OCI-LY7 (cell line): ENCODE results near the gene ASH1L.

Source experiments
- CTCF ChIP-seq: fragments of 200-600 bp; sonication (generic); conservative IDR thresholded peaks from 2 replicates; pipeline ENCODE4 v1.5.1; 2014; ENCODE audit warnings: mild to moderate bottlenecking, antibody characterized with exemption, low read length, moderate library complexity, mixed read lengths
- EZH2phosphoT487 ChIP-seq: fragments of 200-600 bp; sonication (generic); IDR thresholded peaks from 2 replicates; pipeline ENCODE4 v1.6.1; 2018; ENCODE audit warnings: low read depth, borderline replicate concordance, mild to moderate bottlenecking, mixed run types, antibody characterized with exemption, low read length, moderate library complexity, mixed read lengths

GRCh38 chr1:155300024-155300423 is 262.6 kb downstream of the ASH1L start:
- TF ChIP-seq CTCF (no peak), EZH2phosphoT487 (no peak)
